PC-3 (cell line): Measurements from ENCODE around the gene TCEANC2.

ENCODE experiments used
- CTCF ChIP-seq: fragments of 300-600 bp; sonication (generic); conservative IDR thresholded peaks from 2 replicates; pipeline ENCODE4 v1.5.1; 2017; ENCODE audit warnings: antibody characterized with exemption, low read depth, mild to moderate bottlenecking, low read length
- EZH2 ChIP-seq: fragments of 300-600 bp; sonication (generic); IDR thresholded peaks from one replicate; pipeline ENCODE4 v1.6.1; 2017; ENCODE audit warnings: antibody characterized with exemption, mild to moderate bottlenecking, low read length; ENCODE audit not compliant: unreplicated experiment
- EZH2phosphoT487 ChIP-seq: fragments of 300-600 bp; sonication (generic); IDR thresholded peaks from 2 replicates; pipeline ENCODE4 v1.6.1; 2018; ENCODE audit warnings: mild to moderate bottlenecking, antibody characterized with exemption, low read length, borderline replicate concordance

- TF ChIP-seq CTCF (no peak), EZH2 (no peak), EZH2phosphoT487 (no peak)
Observed at GRCh38 chr1:54110996-54111395, 57.6 kb downstream of the TCEANC2 start.
